GM21423 (cell line): ENCODE results near the gene SHC1.
"Not testable (repeated sequence)": the region's sequence is repeated elsewhere in the genome, so short reads cannot be mapped to it uniquely, and the experiment has no call there.

Experiments
- ATAC-seq: cut with Tn5 transposase; IDR thresholded peaks from one replicate; pipeline ENCODE4 v1.9.1; 2021; ENCODE audit warnings: mild to moderate bottlenecking, moderate library complexity; ENCODE audit not compliant: unreplicated experiment

The SHC1 gene

DNA sequence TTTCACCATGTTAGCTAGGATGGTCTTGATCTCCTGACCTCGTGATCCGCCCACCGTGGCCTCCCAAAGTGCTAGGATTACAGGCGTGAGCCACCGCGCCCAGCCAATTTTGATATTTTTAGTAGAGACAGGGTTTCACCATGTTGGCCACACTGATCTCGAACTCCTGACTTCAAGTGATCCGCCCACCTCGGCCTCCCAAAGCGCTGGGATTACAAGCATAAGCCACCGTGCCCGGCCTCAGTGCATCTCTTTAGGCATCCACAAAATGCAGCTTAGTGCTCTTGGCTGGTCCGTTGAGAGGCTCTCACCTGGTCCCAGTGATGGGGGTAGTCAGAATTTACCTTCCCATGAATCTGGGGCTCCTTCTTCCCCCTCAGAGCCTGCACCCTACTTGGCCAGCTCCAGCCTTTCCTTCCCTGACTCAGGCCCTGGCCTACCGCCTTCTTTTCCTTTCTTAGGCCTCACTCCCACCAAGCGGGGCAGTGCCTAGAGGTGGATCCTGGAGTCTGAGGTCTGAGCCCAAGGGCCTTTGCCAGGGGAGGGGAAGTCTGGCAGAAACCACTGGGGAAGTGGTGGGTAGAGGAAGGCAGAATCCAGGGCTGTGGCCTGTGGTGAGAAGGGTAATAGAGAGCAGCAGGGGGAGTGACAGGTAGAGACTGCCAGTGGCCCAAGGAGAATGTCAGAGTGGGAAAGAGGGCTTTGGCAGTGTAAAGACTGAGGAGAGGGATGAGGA, 26.6 kb upstream of the SHC1 start:
- ATAC-seq: no peak

DNA sequence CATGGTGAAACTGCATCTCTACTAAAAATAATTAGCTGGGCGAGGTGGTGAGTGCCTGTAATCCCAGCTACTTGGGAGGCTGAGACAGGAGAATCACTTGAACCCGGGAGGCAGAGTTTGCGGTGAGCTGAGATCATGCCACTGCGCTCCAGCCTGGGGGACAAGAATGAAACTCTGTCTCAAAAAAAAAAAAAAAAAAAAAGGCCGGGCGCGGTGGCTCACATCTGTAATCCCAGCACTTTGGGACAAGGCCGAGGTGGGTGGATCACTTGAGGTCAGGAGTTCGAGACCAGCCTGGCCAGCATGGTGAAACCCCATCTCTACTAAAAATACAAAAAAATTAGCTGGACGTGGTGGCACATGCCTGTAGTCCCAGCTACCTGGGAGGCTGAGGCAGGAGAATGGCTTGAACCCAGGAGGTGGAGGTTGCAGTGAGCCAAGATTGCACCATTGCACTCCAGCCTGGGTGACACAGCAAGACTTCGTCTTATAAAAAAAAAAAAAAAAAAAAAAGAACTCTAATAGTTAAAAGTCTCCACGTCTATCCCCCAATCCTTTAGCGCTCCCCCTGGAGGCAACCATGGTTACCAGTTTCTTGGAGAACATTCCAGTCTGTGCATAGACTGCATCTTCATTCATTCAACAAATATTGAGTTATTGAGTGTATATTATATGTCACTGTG, 24.9 kb upstream of the SHC1 start:
- not testable (repeated sequence) for ATAC-seq

- ATAC-seq: no peak
Measured at GRCh38 chr1:154994591-154994990, 24.0 kb upstream of the SHC1 start.

GRCh38 chr1:154994269-154994587, 23.7 kb upstream of the SHC1 start:
- ATAC-seq: no peak

DNA sequence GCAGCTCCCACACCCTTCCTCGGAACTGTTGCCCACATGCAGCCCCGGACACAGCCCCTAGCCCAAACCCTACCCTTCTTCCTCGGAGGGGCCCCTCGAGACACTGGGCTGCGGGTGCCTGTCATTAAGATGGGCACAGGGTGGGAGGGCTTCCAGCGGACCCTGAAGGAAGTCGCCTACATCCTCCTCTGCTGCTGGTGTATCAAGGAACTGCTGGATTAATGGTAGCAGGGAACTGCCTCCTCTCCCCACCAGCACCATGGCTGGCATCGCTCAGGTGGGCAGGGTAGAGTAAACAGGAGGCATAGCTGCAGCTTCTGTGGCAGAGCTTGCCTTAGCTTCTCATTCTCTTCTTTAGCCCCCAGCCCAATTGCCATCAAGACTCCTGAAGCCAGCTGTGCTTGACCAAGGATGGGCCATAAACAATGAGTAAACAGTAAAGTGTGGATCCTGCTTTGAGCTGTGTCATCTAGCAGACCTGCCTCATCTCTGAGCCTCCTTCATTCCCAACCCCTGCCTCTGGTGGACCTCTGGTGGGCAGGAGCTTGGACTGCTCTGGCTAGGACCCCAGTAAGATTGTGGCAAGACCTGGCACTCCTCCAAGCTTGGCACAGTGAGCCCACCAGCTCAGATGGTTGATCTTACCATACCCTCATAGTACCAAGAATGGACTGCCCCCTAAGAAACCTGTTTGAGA, 23.2 kb upstream of the SHC1 start, which contains the start of gene LENEP:
Gene LENEP, plus strand, starts transcription at position 15 of the 697 bp plus-strand sequence. Its CDS starts 22 bp downstream, at position 37.
- no peak for ATAC-seq

GRCh38 chr1:154992721-154993571, 22.4 kb upstream of the SHC1 start:
- no peak for ATAC-seq

GRCh38 chr1:154990276-154990675, 19.7 kb upstream of the SHC1 start:
- ATAC-seq: no peak

- ATAC-seq: no peak
Measured at GRCh38 chr1:154989195-154989860, 18.8 kb upstream of the SHC1 start.

DNA sequence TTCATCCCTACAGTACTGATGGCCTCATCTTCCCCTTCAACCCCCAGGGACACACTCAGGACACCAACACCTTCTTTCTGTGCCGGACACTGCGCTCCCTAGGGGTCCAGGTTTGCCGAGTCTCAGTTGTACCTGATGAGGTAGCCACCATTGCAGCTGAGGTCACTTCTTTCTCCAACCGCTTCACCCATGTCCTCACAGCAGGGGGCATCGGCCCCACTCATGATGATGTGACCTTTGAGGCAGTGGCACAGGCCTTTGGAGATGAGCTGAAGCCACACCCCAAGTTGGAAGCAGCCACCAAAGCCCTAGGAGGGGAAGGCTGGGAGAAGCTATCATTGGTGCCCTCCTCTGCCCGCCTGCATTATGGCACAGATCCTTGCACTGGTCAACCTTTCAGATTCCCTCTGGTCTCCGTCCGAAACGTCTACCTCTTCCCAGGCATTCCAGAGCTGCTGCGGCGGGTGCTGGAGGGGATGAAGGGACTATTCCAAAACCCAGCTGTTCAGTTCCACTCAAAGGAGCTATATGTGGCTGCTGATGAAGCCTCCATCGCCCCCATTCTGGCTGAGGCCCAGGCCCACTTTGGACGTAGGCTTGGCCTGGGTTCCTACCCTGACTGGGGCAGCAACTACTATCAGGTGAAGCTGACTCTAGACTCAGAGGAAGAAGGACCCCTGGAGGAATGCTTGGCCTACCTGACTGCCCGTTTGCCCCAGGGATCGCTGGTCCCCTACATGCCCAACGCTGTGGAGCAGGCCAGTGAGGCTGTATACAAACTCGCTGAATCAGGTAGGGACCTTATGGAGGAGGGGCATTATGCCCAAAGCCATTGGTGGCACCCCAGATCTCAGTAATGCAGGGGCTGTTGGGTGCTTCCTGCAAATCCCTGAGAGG, 17.8 kb upstream of the SHC1 start:
- no peak for ATAC-seq

GRCh38 chr1:154987326-154987725, 16.8 kb upstream of the SHC1 start:
- no peak for ATAC-seq

GRCh38 chr1:154986736-154987135, 16.2 kb upstream of the SHC1 start:
- ATAC-seq: not testable (repeated sequence)

GRCh38 chr1:154983776-154984466, 13.4 kb upstream of the SHC1 start:
- no peak for ATAC-seq

DNA sequence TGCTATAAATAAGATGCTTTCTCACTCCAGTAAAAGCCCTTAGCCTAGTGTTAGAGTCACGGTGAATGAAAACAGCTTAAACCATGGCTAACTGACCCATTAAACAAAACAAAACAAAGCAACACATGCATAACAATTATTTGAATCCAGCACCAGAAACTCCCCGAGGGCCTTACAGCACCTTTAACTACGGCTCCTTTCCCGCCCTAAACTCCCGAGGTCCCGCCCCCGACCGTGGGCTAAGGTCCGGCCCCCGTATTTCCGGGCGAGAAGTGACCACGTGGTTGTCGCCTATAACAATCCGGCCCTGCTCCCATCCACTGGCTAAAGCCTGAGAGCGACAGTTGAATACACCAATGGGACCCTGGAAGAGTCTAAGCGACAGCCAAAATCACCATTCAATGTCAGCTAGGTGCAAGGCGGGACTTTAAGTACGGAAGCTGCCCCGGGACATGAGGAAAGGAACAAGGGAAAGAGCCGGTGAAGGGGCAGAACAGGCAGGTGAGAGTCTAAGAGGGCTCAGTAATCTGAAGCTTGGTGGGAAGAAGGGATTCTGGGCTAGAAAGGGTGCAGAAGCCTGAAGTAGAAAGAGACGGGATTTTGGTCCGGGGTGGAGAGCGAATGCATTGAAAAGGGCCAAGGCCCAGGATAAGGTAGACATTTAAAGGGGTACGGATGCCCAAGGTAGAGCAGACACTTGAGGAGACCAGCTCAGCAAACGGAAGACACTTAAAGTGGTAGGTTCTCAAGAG, 12.5 kb upstream of the SHC1 start, which contains the start of gene FLAD1:
Gene FLAD1, plus strand, starts transcription at position 448 of the 752 bp plus-strand sequence. CDS start 351 bp downstream, outside the sequence.
- ATAC-seq: peak; percentile 97

GRCh38 chr1:154982341-154982740, 11.8 kb upstream of the SHC1 start:
- no peak for ATAC-seq

DNA sequence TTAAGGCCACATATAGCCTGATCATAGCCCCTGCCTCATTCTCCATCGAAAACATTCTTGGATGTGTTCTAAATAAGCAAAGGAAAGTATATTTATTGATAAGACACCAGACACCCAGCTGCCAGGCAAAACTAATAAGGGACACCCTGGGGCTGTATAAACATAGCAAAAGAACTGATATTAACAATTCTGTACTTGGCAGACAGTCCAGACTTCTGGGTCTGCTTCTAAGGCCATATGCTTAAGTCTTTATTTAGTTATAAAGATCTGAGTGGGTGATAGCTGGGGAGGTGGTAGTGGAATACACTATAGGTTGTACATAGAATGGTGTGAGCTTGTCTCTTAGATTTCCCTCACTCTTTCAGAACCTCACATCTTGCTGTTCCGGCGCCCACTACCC, 7.8 kb upstream of the SHC1 start:
- no peak for ATAC-seq

DNA sequence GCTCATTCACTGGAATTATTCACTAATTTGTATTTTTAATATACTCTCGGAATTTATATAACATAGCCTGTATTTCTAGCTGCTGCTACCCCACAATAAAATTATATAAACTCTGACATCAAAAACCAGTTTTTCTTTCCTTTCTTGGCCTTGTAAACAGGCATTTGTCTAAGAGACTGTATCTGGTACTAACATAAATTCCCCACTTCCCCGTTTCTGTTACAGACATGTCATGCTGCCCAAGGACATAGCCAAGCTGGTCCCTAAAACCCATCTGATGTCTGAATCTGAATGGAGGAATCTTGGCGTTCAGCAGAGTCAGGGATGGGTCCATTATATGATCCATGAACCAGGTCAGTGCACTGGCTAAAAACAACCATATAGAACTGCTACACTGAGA, 7.2 kb upstream of the SHC1 start:
- not testable (repeated sequence) for ATAC-seq

DNA sequence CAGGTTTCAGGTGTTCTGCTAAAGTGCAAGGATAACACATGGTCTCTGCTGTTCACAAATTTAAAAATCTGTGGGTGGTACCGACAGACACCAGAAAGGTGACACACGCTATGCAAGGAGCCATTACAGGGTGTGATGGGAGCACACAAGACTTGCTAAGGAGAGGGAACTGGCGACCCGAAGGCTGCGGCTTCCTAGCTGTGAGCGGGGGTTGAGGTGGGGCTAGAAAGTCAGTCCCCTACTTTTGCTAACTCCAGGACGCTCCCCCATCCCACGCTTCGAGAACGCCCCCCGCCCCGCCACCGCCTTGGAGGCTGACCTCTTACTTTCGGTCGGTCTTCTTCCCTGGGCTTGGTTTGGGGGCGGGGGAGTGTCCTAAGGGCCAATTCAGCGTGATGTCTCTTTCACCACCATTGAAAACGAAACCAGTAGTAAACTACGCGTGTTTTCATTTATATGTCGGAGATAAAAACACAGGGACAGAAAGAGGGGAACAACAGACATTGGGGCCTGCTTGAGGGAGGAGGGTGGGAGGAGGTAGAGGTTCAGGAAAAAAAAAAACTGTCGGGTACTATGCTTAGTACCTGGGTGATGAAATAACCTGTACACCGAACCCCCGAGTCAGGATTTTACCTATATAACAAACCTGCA, 5.0 kb upstream of the SHC1 start:
- no peak for ATAC-seq
